Sigmoid colon (tissue), 4 donors: Measurements from ENCODE around the gene DHRS4.
"Not testable (repeated sequence)": the region's sequence is repeated elsewhere in the genome, so short reads cannot be mapped to it uniquely, and the experiment has no call there.

Experiments
- EP300 ChIP-seq, 4 donors: sonication (generic); formaldehyde crosslinking; IDR thresholded peaks; one replicate each; pipeline ENCODE4 v1.6.1; 2017; ENCODE audit warnings: antibody characterized with exemption in 4 of 4
- POLR2A ChIP-seq, 2 donors: fragments of 450-650 bp; IDR thresholded peaks; one replicate each; pipeline ENCODE4 v1.6.1; 2016; ENCODE audit warnings: antibody characterized with exemption in 2 of 2, mild to moderate bottlenecking in 2 of 2, moderate library complexity in 2 of 2
- POLR2AphosphoS5 ChIP-seq, 4 donors: sonication (generic); formaldehyde crosslinking; IDR thresholded peaks; one replicate each; pipeline ENCODE4 v1.6.1; 2017; ENCODE audit warnings: antibody characterized with exemption in 4 of 4
- TF ChIP-seq, protein P1 (sequence below), 4 experiments: fragments of 450-650 bp in 3 of 4; fragments of 200-600 bp in 1 of 4; IDR thresholded peaks; one replicate each; pipeline ENCODE4 v1.5.1; 2016 to 2019; ENCODE audit warnings: antibody characterized with exemption in 4 of 4, mild to moderate bottlenecking in 3 of 4, moderate library complexity in 2 of 4

- TF ChIP-seq, protein P1, sequence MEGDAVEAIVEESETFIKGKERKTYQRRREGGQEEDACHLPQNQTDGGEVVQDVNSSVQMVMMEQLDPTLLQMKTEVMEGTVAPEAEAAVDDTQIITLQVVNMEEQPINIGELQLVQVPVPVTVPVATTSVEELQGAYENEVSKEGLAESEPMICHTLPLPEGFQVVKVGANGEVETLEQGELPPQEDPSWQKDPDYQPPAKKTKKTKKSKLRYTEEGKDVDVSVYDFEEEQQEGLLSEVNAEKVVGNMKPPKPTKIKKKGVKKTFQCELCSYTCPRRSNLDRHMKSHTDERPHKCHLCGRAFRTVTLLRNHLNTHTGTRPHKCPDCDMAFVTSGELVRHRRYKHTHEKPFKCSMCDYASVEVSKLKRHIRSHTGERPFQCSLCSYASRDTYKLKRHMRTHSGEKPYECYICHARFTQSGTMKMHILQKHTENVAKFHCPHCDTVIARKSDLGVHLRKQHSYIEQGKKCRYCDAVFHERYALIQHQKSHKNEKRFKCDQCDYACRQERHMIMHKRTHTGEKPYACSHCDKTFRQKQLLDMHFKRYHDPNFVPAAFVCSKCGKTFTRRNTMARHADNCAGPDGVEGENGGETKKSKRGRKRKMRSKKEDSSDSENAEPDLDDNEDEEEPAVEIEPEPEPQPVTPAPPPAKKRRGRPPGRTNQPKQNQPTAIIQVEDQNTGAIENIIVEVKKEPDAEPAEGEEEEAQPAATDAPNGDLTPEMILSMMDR (IDR thresholded peaks at IDR 0.05): not testable (repeated sequence)
- not testable (repeated sequence) for TF ChIP-seq POLR2A, POLR2AphosphoS5, EP300 (IDR thresholded peaks at IDR 0.05)
Observed at GRCh38 chr14:23957913-23958569, 4.5 kb downstream of the DHRS4 start.
